Subcutaneous adipose tissue (tissue), 4 donors: ENCODE results near the gene ARHGAP12. TPM values are rescaled to one million over a fixed set of nuclear protein-coding genes. Genes with fewer than 3 reads are reported as not detected.

Experiments used
- total RNA-seq, 4 donors: library from RNA; depleted of rRNA; stranded (reverse); fragments of >200 nt; gene quantifications; one replicate each; pipeline ENCODE4 v1.1.0, GENCODE V29; 2016
- TF ChIP-seq, protein P1 (sequence below): fragments of 450-650 bp; IDR thresholded peaks from one replicate; pipeline ENCODE4 v1.5.1; 2016; ENCODE audit warnings: low read depth, mild to moderate bottlenecking, control low read depth, antibody characterized with exemption, moderate library complexity

The ARHGAP12 gene
- total RNA-seq, 4 donors from 2014 or later: 32.4 to 52.9 (median 45.1) TPM

DNA sequence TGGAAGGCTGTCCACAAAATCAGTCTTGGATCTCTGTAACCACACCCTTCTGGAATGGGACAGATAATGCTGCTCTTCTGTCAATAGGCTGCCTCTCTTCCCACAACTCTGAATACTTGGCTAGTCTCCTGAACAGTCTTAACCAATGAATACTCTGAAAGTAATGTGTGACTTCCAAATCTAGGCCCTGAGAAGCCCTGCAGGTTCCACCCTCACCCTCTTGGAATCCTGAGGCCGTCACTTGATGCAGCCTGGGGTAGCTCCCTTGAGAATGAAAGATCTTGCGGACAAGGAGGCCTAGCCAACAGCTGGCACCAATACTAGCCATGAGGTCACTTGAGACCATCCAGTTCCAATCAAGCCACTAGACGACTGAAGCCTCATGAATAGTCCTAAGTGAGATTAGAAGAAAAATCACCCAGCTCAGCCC lies 109.2 kb downstream of the ARHGAP12 start:
- TF ChIP-seq, protein P1, sequence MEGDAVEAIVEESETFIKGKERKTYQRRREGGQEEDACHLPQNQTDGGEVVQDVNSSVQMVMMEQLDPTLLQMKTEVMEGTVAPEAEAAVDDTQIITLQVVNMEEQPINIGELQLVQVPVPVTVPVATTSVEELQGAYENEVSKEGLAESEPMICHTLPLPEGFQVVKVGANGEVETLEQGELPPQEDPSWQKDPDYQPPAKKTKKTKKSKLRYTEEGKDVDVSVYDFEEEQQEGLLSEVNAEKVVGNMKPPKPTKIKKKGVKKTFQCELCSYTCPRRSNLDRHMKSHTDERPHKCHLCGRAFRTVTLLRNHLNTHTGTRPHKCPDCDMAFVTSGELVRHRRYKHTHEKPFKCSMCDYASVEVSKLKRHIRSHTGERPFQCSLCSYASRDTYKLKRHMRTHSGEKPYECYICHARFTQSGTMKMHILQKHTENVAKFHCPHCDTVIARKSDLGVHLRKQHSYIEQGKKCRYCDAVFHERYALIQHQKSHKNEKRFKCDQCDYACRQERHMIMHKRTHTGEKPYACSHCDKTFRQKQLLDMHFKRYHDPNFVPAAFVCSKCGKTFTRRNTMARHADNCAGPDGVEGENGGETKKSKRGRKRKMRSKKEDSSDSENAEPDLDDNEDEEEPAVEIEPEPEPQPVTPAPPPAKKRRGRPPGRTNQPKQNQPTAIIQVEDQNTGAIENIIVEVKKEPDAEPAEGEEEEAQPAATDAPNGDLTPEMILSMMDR: no peak

DNA sequence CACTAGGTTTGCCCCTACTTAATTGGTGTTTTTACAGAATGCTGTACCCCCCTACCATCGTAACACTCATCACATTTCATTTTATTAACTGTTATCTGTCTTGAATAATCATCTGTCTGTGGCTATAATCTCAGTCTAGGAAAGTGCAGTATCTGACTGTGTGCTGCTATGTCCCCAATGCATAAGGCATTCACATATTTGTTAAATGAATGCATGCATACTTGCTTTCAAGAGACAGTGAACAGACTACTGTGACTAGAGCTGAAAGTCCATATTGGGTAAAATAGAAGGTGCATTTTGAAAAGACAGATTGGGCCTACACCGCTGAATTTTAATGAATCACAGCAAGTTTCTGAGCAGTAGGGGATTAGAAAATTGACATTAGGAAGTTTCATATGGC lies 112.3 kb downstream of the ARHGAP12 start:
- TF ChIP-seq, protein P1: no peak

- TF ChIP-seq, protein P1: no peak
These were observed 120.1 kb downstream of the ARHGAP12 start for GRCh38 chr10:31808258-31809218.

- TF ChIP-seq, protein P1: no peak
These were observed 124.2 kb downstream of the ARHGAP12 start for GRCh38 chr10:31804352-31804810.

GRCh38 chr10:31803606-31804351 lies 124.9 kb downstream of the ARHGAP12 start:
- TF ChIP-seq, protein P1: no peak

DNA sequence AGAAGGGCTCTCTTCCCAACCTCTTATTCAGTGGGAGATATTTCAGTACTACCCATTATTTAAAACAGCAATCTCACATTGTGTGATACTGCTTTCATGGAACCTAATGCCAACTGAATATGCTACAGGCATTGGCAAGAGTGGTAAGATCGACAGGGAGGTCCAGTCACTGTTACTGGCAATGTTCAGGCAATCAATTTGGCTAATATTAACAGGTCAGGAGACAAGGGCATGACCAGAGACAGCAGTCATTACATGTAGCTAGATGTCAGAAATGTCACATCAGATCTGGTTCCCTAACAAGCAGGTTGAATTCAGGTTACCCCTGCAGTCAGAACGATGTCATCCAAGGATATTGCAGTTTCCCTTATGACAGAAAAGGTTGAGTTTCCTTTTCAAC lies 129.4 kb downstream of the ARHGAP12 start:
- TF ChIP-seq, protein P1: no peak

- TF ChIP-seq, protein P1: no peak
These were observed 135.9 kb downstream of the ARHGAP12 start for GRCh38 chr10:31792745-31793144.
